Measurements from ENCODE around the gene SENP5. TPM values are rescaled to one million over a fixed set of nuclear protein-coding genes. Genes with fewer than 3 reads are reported as not detected.

Gene SENP5
- total RNA-seq, 1 donor from 2014 or later, result 46.1 TPM

- peaks cover 2% of the 10 kb centered on the region for H3F3A ChIP-seq (ENCODE audit: low read depth)
- no peak overlapping the region for H2AFZ ChIP-seq (replicated peaks)
- no peak overlapping the region for H3K9ac ChIP-seq
- no peak overlapping the region for H3K4me2 ChIP-seq
- TF ChIP-seq EZH2phosphoT487 (IDR thresholded peaks at IDR 0.05) (no peak), CTCF (IDR thresholded peaks at IDR 0.05) (no peak), EZH2 (IDR thresholded peaks at IDR 0.05) (no peak)
- no peaks in the 10 kb centered on the region for H4K20me1 ChIP-seq (ENCODE audit: low read depth)
- H3K27me3 Mint-ChIP-seq (ENCODE audit: insufficient read depth, low read depth), result peaks cover 2% of the 10 kb centered on the region
- no peaks in the 10 kb centered on the region for H3K9me3 Mint-ChIP-seq
- peaks cover 29% of the 10 kb centered on the region for H3K36me3 Mint-ChIP-seq
- no peaks in the 10 kb centered on the region for H3K79me2 ChIP-seq (ENCODE audit: low read depth)
- H3K4me3 ChIP-seq, result no peak overlapping the region
- H3K4me3 Mint-ChIP-seq, result no peak overlapping the region
- peaks cover 1% of the 10 kb centered on the region for H3K36me3 ChIP-seq
- H3K27ac ChIP-seq, result no peak overlapping the region
- H3K9me3 ChIP-seq (ENCODE audit: low read depth), result no peaks in the 10 kb centered on the region
- no peaks in the 10 kb centered on the region for H3K4me1 Mint-ChIP-seq
- no peak overlapping the region for H3K27ac Mint-ChIP-seq
- DNase-seq (ENCODE audit: low spot score), result peak; percentile 38
- H3K27me3 ChIP-seq, result no peaks in the 10 kb centered on the region
- H3K4me1 ChIP-seq, result no peaks in the 10 kb centered on the region
Observed at GRCh38 chr3:196918968-196919367, 51.2 kb downstream of the SENP5 start.

- Histone ChIP-seq H3K36me3 (peaks cover 6% of the 10 kb centered on the region), H3K79me2 (ENCODE audit: low read depth) (no peaks in the 10 kb centered on the region), H3K4me1 (no peaks in the 10 kb centered on the region), H3K4me3 (no peak overlapping the region), H3F3A (ENCODE audit: low read depth) (no peaks in the 10 kb centered on the region), H3K27me3 (no peaks in the 10 kb centered on the region), H4K20me1 (ENCODE audit: low read depth) (no peaks in the 10 kb centered on the region), H2AFZ (replicated peaks) (no peak overlapping the region), H3K9ac (no peak overlapping the region), H3K27ac (no peak overlapping the region), H3K9me3 (ENCODE audit: low read depth) (no peaks in the 10 kb centered on the region), H3K4me2 (no peak overlapping the region)
- Mint-ChIP-seq H3K4me3 (no peak overlapping the region), H3K27ac (no peak overlapping the region), H3K36me3 (peaks cover 16% of the 10 kb centered on the region), H3K27me3 (ENCODE audit: insufficient read depth, low read depth) (peaks cover 2% of the 10 kb centered on the region), H3K9me3 (no peaks in the 10 kb centered on the region), H3K4me1 (no peaks in the 10 kb centered on the region)
- DNase-seq (ENCODE audit: low spot score), result no peak
- TF ChIP-seq EZH2 (IDR thresholded peaks at IDR 0.05) (no peak), EZH2phosphoT487 (IDR thresholded peaks at IDR 0.05) (no peak), CTCF (IDR thresholded peaks at IDR 0.05) (no peak)
Observed at GRCh38 chr3:196920733-196921132, 53.0 kb downstream of the SENP5 start.

DNA sequence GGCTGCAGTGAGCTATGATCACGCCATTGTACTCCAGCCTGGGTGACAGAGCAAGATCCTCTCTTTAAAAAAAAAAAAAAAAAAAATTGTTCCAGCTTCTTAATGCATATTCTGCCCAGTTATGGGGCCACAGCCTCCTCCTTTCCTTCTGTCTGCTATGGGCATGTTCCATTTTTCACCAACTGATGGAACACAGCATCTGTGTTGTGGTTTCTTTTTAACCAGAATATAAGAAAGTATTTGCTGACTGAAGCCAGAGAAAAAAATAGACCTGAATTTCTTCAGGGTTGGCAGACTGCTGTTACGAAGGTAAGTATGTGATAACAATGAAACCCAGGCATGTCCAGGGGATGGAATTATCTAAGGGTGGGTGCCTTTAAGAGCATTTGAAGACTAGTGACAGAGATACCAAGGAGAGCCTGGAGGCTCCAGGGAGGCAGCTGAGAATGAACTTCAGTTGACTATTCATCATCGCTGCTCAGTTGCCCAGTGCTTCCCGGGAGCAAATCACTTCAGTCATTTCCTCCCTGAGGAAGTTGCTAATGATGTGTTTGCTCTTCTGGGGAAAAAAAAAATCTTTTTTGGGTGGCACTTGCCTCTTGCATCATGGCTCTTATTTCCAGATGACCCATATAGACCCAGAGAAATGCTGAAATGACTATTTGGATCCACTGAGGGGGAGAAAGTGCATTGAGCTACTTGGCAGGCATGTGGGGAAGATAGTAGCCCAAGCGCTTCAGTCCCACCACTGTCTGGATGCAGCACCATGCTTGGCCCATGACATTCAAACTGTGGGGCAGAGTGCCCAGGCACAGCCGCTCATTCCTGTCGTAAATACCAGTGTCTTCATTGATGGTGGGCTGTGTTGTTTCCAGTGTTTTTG, 60.1 kb downstream of the SENP5 start:
- Mint-ChIP-seq H3K36me3 (peaks cover 9% of the 10 kb centered on the region), H3K4me1 (no peaks in the 10 kb centered on the region), H3K9me3 (no peaks in the 10 kb centered on the region), H3K27ac (no peak overlapping the region), H3K27me3 (ENCODE audit: insufficient read depth, low read depth) (no peaks in the 10 kb centered on the region), H3K4me3 (no peak overlapping the region)
- Histone ChIP-seq H3F3A (ENCODE audit: low read depth) (peaks cover 4% of the 10 kb centered on the region), H3K4me2 (no peak overlapping the region), H3K9me3 (ENCODE audit: low read depth) (no peaks in the 10 kb centered on the region), H3K79me2 (ENCODE audit: low read depth) (no peaks in the 10 kb centered on the region), H3K4me3 (no peak overlapping the region), H4K20me1 (ENCODE audit: low read depth) (no peaks in the 10 kb centered on the region), H2AFZ (replicated peaks) (no peak overlapping the region), H3K4me1 (no peaks in the 10 kb centered on the region), H3K27ac (no peak overlapping the region), H3K27me3 (no peaks in the 10 kb centered on the region), H3K9ac (no peak overlapping the region), H3K36me3 (peaks cover 6% of the 10 kb centered on the region)
- no peak for TF ChIP-seq EZH2phosphoT487 (IDR thresholded peaks at IDR 0.05)
- no peak for TF ChIP-seq EZH2 (IDR thresholded peaks at IDR 0.05)
- TF ChIP-seq CTCF (IDR thresholded peaks at IDR 0.05), result no peak
- DNase-seq (ENCODE audit: low spot score), result no peak
